Keratinocyte (primary cell): ENCODE results near the gene LILRA6.
"Not testable (repeated sequence)": the region's sequence is repeated elsewhere in the genome, so short reads cannot be mapped to it uniquely, and the experiment has no call there.

Experiments
- EZH2 ChIP-seq: IDR thresholded peaks from one replicate; pipeline ENCODE4 v1.6.1; 2012; ENCODE audit warnings: inconsistent platforms, mild to moderate bottlenecking, low read length, moderate library complexity
- TF ChIP-seq, protein P1 (sequence below), 3 experiments: IDR thresholded peaks in 1 of 3; conservative IDR thresholded peaks in 1 of 3; optimal IDR thresholded peaks in 1 of 3; 2 replicates in 2 of 3; 3 replicates in 1 of 3; pipeline versions ENCODE3 to v1.5.1; 2011; ENCODE audit warnings: low read length in 3 of 3, mild to moderate bottlenecking in 3 of 3, moderate library complexity in 2 of 3, control low read depth in 1 of 3, inconsistent platforms in 1 of 3; ENCODE audit not compliant: insufficient read depth in 2 of 3; ENCODE audit errors: extremely low read depth in 1 of 3

DNA sequence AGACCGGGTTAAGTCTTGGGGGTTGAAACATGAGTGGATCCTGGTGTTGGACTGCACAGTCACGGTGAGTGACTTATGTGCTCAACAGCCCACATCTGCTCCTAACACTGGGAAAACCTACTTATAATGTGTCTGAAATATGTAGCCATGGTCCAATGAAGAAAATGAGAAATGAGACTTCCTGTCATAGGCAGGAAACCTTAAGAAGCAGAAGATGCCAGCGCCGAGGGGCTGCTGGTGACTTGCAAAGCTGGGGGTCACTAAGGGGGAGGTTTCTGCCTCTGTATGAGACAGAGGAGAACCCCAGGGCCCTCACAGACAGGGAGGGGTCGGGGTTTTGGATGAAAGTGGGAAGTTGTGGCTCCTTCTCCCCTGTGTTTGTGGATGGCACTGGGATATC lies 29.6 kb upstream of the LILRA6 start:
- TF ChIP-seq, protein P1, sequence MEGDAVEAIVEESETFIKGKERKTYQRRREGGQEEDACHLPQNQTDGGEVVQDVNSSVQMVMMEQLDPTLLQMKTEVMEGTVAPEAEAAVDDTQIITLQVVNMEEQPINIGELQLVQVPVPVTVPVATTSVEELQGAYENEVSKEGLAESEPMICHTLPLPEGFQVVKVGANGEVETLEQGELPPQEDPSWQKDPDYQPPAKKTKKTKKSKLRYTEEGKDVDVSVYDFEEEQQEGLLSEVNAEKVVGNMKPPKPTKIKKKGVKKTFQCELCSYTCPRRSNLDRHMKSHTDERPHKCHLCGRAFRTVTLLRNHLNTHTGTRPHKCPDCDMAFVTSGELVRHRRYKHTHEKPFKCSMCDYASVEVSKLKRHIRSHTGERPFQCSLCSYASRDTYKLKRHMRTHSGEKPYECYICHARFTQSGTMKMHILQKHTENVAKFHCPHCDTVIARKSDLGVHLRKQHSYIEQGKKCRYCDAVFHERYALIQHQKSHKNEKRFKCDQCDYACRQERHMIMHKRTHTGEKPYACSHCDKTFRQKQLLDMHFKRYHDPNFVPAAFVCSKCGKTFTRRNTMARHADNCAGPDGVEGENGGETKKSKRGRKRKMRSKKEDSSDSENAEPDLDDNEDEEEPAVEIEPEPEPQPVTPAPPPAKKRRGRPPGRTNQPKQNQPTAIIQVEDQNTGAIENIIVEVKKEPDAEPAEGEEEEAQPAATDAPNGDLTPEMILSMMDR (optimal IDR thresholded peaks at IDR 0.05 in 1 of 3, IDR thresholded peaks at IDR 0.05 in 1 of 3, conservative IDR thresholded peaks at IDR 0.05 in 1 of 3; ENCODE audit: extremely low read depth in 1 of 3, insufficient read depth in 2 of 3, low read length in 3 of 3) = not testable (repeated sequence)
- not testable (repeated sequence) for TF ChIP-seq EZH2
